Measurements from ENCODE around the gene ALAD.

DNA sequence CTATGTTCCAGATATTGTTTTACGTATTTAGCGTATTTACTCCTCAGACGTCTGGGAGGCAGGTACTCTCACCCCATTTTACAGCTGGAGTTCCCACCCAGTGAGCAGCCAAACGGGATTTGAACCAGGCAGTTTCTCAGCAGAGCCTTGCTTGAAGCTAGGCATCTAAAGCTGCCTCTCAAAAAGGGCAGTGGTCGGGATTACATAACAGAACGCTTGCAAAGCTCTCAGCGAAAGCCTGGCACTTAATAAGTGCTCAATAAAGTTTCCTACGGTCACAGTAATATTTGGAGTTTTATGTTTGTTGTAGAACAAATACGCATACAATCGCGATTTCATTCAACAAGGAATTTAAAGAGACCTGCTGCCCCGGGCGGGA is 52.0 kb downstream of the ALAD start:
- TF ChIP-seq CTCF (IDR thresholded peaks at IDR 0.05; ENCODE audit: low read length) (no peak), EZH2 (optimal IDR thresholded peaks at IDR 0.05; ENCODE audit: low read depth, low read length) (no peak), EZH2phosphoT487 (IDR thresholded peaks at IDR 0.05; ENCODE audit: low read length) (no peak)

Data from MM.1S (cell line).